Endodermal cell (in vitro differentiated cells): Measurements from ENCODE around the gene DNLZ. TPM values are rescaled to one million over a fixed set of nuclear protein-coding genes. Genes with fewer than 3 reads are reported as not detected.

Experiments used
- DNase-seq: peaks from one replicate; pipeline ENCODE4 v3.0.0-alpha.2; 2017
- H3K27ac ChIP-seq: 2 replicates; pipeline ENCODE4 v1.5.1; 2013; ENCODE audit warnings: mild to moderate bottlenecking, low read depth, low read length, moderate library complexity
- H3K27me3 ChIP-seq: 2 replicates; pipeline ENCODE4 v1.6.1; 2013; ENCODE audit warnings: mild to moderate bottlenecking, low read length, moderate library complexity; ENCODE audit not compliant: insufficient read depth, control insufficient read depth, poor library complexity, severe bottlenecking
- H3K36me3 ChIP-seq: 2 replicates; pipeline ENCODE4 v1.7.0; 2013; ENCODE audit warnings: mild to moderate bottlenecking, low read length, moderate library complexity; ENCODE audit not compliant: control insufficient read depth, insufficient read depth
- H3K4me1 ChIP-seq: one replicate; pipeline ENCODE4 v1.7.0; 2013; ENCODE audit warnings: low read length; ENCODE audit not compliant: control insufficient read depth, insufficient read depth
- H3K4me3 ChIP-seq: 2 replicates; pipeline ENCODE4 v1.5.1; 2013; ENCODE audit warnings: mild to moderate bottlenecking, low read length, moderate library complexity
- H3K9ac ChIP-seq: 2 replicates; pipeline ENCODE4 v1.6.1; 2013; ENCODE audit warnings: mild to moderate bottlenecking, low read length, moderate library complexity; ENCODE audit not compliant: poor library complexity, severe bottlenecking; ENCODE audit errors: extremely low read depth
- H3K9me3 ChIP-seq: 2 replicates; pipeline ENCODE4 v1.6.1; 2013; ENCODE audit warnings: mild to moderate bottlenecking, low read length, moderate library complexity; ENCODE audit not compliant: control insufficient read depth
- H3K27ac Mint-ChIP-seq: 2 replicates; pipeline ENCODE4 v1.8.0; 2020; ENCODE audit warnings: mixed read lengths
- H3K27me3 Mint-ChIP-seq: 2 replicates; pipeline ENCODE4 v1.8.0; 2021; ENCODE audit warnings: mild to moderate bottlenecking, mixed read lengths; ENCODE audit not compliant: insufficient read depth
- H3K36me3 Mint-ChIP-seq: 2 replicates; pipeline ENCODE4 v1.8.0; 2020; ENCODE audit warnings: low read depth, mixed read lengths
- H3K4me1 Mint-ChIP-seq: 2 replicates; pipeline ENCODE4 v1.8.0; 2020; ENCODE audit warnings: mixed read lengths
- H3K4me3 Mint-ChIP-seq: 2 replicates; pipeline ENCODE4 v1.8.0; 2020; ENCODE audit warnings: mild to moderate bottlenecking, moderate library complexity, mixed read lengths
- H3K9me3 Mint-ChIP-seq: 2 replicates; pipeline ENCODE4 v1.8.0; 2020; ENCODE audit warnings: mild to moderate bottlenecking, mixed read lengths
- WGBS, 2 experiments: methylation state at CpG; one replicate each; pipeline versions ENCODE4 v1.1.5 to v1.1.7; 2013; ENCODE audit warnings: missing lambda C conversion rate in 2 of 2, mixed read lengths in 1 of 2; ENCODE audit not compliant: insufficient coverage in 1 of 2, insufficient read length in 1 of 2; 5-methylcytosine and 5-hydroxymethylcytosine counted together
- total RNA-seq, 2 donors: library from RNA; stranded (reverse); fragmentation: NEBNext Ultra II Directional in 1 of 2; extraction: Animal tissue kit (Norgen Biotek cat#: 25700) in 1 of 2; gene quantifications; 2 replicates in 1 of 2; 3 replicates in 1 of 2; pipeline ENCODE4 v1.2.1, GENCODE V29; 2021
- TF ChIP-seq, protein P1 (sequence below): fragments of 200-600 bp; sonication (generic); conservative IDR thresholded peaks from 2 replicates; pipeline ENCODE4 v1.5.0; 2021; ENCODE audit warnings: antibody characterized with exemption, mild to moderate bottlenecking

DNLZ gene
- total RNA-seq, 2 donors from 2014 or later = 12.6 to 20.1 TPM

GRCh38 chr9:136348691-136349090 is 14.9 kb downstream of the DNLZ start:
- no peak overlapping the region for H3K9ac ChIP-seq
- Mint-ChIP-seq H3K27ac (no peak overlapping the region), H3K27me3 (no peaks in the 10 kb centered on the region), H3K4me1 (peaks cover 1% of the 10 kb centered on the region), H3K36me3 (no peaks in the 10 kb centered on the region), H3K4me3 (no peak overlapping the region), H3K9me3 (no peaks in the 10 kb centered on the region)
- WGBS, 2 experiments = 93 to 94% methylated on average over 4 to 14 of the region's 14 CpGs
- no peaks in the 10 kb centered on the region for H3K36me3 ChIP-seq
- H3K4me1 ChIP-seq = no peaks in the 10 kb centered on the region
- TF ChIP-seq, protein P1, sequence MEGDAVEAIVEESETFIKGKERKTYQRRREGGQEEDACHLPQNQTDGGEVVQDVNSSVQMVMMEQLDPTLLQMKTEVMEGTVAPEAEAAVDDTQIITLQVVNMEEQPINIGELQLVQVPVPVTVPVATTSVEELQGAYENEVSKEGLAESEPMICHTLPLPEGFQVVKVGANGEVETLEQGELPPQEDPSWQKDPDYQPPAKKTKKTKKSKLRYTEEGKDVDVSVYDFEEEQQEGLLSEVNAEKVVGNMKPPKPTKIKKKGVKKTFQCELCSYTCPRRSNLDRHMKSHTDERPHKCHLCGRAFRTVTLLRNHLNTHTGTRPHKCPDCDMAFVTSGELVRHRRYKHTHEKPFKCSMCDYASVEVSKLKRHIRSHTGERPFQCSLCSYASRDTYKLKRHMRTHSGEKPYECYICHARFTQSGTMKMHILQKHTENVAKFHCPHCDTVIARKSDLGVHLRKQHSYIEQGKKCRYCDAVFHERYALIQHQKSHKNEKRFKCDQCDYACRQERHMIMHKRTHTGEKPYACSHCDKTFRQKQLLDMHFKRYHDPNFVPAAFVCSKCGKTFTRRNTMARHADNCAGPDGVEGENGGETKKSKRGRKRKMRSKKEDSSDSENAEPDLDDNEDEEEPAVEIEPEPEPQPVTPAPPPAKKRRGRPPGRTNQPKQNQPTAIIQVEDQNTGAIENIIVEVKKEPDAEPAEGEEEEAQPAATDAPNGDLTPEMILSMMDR = no peak
- no peak overlapping the region for H3K4me3 ChIP-seq
- no peaks in the 10 kb centered on the region for H3K9me3 ChIP-seq
- H3K27me3 ChIP-seq = no peaks in the 10 kb centered on the region
- no peak for DNase-seq
- no peak overlapping the region for H3K27ac ChIP-seq

DNA sequence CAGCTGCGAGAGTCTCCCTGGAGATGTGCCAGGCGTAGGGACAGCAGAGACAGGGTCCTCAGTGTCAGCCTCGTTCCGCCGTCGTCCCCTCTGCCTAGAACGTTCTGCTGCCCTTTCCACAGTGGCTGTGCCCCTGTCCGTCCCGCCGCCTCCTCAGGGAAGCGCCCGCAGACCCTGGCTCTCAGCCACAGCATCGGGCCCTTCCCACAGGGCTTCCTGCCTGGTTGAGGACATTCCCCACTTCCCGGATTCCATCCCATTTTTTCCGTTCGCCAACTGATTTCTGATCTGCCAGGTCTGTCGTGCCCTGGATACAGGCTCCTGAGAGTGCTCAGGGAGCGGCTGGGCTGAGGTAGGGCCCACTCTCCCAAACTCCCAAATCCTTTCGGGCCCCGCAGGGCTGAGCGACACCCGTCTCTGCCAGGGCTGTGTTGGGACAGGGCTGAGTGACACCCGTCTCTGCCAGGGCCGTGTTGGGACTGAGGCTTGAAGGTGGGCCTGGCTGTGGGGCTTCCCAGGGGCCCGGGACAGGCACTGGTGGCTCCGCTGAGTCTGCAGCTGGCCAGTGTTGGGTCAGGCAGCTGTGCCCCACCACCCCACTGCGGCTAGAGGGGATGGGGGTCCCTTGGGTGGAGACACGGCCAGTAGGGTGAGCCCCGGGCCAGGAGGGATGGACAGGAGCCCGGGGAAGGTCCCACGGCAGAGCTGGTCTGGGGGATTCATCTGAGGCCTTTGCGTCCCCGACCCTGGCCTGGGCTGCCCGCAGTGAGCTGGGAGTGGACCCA is 15.9 kb downstream of the DNLZ start:
- TF ChIP-seq, protein P1 = no peak
- H3K4me1 ChIP-seq = peaks cover 6% of the 10 kb centered on the region
- Mint-ChIP-seq H3K27ac (no peak overlapping the region), H3K4me1 (peaks cover 3% of the 10 kb centered on the region), H3K9me3 (no peaks in the 10 kb centered on the region), H3K27me3 (no peaks in the 10 kb centered on the region), H3K4me3 (no peak overlapping the region), H3K36me3 (no peaks in the 10 kb centered on the region)
- H3K9ac ChIP-seq = no peak overlapping the region
- no peak for DNase-seq
- H3K27ac ChIP-seq = no peak overlapping the region
- H3K9me3 ChIP-seq = no peaks in the 10 kb centered on the region
- no peaks in the 10 kb centered on the region for H3K27me3 ChIP-seq
- WGBS, 2 experiments = 90 to 93% methylated on average over 26 to 34 of the region's 34 CpGs
- H3K36me3 ChIP-seq = no peaks in the 10 kb centered on the region
- no peak overlapping the region for H3K4me3 ChIP-seq

DNA sequence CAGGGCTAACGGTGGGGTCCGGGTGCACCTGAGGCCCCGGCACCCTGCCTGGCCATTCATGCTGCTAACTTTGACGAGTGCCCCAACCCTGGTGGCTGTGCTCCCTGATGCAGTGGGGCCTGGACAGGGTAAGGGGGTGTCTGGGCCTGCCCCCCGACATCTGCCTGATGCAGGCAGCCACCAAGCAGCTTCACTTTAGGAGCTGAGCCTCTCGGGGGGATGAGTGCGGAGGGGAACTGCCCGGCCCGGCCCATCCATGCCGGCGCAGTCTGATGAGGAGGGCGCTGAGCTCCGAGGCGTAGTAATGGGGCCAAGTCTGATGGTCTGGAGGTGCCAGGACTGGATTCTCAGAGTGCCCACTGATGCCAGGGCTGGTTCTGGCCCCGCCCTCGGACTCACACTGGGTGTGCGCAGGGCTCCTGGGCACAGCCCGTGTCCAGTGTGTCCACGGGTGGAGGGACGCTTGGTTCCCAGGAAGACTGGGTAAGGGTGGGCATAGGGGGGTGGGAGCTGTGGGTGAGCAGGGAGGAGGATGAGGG is 16.5 kb downstream of the DNLZ start:
- WGBS, 2 experiments = 90% methylated on average over 18 to 20 of the region's 20 CpGs
- H3K27me3 ChIP-seq = no peaks in the 10 kb centered on the region

More for the DNA sequence above, 16.5 kb downstream of the DNLZ start:
- Histone ChIP-seq H3K9me3 (no peaks in the 10 kb centered on the region), H3K4me3 (no peak overlapping the region), H3K36me3 (no peaks in the 10 kb centered on the region), H3K9ac (no peak overlapping the region), H3K4me1 (peaks cover 6% of the 10 kb centered on the region), H3K27ac (no peak overlapping the region)
- H3K27ac Mint-ChIP-seq = no peak overlapping the region
- no peaks in the 10 kb centered on the region for H3K36me3 Mint-ChIP-seq
- H3K4me1 Mint-ChIP-seq = peaks cover 3% of the 10 kb centered on the region
- H3K4me3 Mint-ChIP-seq = no peak overlapping the region
- no peaks in the 10 kb centered on the region for H3K9me3 Mint-ChIP-seq
- no peaks in the 10 kb centered on the region for H3K27me3 Mint-ChIP-seq
- DNase-seq = no peak
- TF ChIP-seq, protein P1 = no peak
